Measurements from ENCODE around the gene PDE4B. TPM values are rescaled to one million over a fixed set of nuclear protein-coding genes. Genes with fewer than 3 reads are reported as not detected.

PDE4B gene
- total RNA-seq, 1 donor from 2014 or later, result 163 TPM

DNA sequence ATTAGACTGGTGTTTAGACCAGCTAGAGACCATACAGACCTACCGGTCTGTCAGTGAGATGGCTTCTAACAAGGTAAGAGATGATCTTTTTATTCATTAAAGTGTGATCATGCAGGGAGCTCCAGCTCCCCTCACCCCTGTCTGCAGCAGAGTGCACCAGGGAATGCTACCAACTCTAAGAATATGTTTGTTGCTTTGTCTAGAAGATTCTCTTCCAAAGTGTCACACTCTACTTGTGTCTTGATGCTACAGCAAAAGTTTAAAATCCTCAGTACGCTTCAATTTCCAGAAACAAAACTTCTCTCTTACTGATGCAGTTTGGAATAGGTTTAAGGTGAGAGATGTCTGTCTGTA, 539.8 kb downstream of the PDE4B start:
- DNase-seq (ENCODE audit: low read depth in 2 of 2), result peak in 1 of 2 donors; percentile 22

DNA sequence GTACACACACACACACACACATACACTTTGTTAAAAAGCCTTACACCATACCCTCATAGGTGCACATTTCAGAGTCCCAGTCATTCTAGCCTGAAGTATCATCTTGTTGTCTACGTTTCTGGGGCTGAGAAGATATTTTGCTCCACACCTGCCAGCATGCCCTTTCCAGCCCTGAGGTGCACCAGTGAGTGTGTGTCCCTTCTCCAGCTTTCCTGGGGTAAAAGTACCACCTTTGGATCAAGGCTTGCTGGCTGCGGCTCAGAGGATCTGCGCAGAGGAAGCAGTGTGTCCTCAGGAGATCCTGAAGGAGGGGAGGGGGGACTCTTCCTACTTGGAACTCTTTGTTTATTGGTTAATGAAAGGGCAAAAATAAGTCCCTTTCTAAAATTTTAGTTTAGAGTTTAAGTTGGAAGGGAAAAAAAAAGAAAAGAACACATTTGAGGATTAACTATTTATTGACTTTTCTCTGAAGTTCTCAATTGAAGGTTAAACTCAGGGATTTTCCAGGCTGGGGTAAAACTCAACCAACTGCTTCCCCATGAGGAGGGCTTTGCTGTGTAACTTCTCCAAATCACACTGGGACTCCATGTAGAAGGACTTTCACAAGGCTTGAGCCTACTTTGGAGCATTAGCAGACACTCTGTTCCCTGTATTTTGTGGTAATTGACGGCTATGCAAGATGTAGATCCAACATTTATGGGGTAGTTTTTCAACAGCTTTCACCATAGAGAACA, 540.9 kb downstream of the PDE4B start:
- DNase-seq (ENCODE audit: low read depth in 2 of 2), result peak in 1 of 2 donors; percentile 79

DNA sequence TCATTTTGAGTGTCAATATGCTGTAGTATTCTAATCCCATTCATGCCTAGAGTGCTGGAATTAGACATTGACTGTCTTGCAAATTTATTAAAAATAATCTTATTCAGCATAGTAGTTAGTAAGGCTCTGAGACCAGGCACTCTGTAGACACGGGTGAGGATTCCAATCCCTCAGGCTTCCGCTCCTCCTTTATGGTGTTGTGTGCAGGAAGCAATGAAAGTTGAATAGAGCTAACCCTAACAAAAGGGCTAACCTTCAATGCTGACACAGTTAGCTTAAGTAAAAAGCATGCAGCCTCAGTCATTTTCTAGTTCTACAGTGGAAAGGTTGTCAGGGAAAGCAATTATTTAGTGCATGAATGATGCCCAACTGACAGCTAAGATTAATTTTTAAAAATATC, 541.6 kb downstream of the PDE4B start:
- peak; percentile 61 to 66 for DNase-seq (ENCODE audit: low read depth in 2 of 2)

DNA sequence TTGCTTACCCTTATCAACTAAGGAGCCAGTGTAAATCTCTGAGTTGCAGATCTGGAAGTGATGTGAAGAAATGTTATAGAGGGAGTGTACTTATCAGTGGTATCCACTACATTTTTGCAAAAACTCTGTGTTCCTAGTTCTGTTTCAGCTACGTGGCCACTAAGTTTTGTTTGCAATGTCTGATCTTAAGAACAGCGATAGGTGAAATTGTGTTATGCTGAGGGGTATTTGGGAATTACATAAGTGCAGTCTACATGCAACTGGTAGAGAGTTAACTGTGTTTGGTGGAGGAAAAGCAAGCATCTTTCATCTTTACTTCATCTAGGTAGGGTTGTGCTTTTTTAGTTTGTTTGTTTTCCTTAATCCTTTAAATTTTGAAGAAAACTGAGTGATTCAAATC, 542.4 kb downstream of the PDE4B start:
- DNase-seq (ENCODE audit: low read depth in 2 of 2), result peak in 1 of 2 donors; percentile 32

DNA sequence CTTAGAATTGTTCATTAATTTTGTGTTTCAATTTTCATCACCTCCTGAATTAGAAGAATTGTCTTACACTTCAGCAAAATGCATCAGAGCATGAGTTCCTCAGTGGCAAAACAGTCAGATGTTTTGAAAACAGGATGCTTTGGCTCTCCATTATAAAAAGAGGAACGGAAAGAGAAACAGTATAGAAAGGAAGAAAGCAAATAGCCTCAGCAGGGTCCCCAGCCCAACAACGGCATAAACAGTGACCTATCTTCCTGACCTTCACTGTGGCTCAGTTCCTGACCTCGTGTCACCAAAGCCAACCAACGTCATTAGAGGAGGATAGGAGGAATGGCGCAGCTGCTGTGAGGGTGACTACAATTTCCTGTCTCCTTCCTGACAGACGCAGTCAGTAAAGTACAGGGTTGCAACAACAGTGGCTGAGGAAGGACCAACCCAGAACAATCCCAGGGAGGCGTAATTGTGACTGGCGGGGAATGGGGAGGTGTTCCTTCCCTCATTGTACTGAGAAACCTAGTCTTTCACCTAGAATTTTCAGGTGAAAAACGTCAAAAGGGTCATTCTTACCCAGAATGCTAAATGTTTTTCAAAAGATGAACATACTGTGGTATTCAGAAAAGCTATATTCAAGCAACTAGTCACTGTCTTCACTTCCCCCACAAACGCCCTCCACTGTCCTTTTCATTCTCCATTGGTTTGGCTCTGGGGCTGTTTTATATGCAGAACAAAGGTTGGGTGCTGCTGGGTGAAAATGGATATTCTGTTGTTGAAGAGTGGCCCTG, 543.4 kb downstream of the PDE4B start:
- peak; percentile 95 to 97 for DNase-seq (ENCODE audit: low read depth in 2 of 2)

DNA sequence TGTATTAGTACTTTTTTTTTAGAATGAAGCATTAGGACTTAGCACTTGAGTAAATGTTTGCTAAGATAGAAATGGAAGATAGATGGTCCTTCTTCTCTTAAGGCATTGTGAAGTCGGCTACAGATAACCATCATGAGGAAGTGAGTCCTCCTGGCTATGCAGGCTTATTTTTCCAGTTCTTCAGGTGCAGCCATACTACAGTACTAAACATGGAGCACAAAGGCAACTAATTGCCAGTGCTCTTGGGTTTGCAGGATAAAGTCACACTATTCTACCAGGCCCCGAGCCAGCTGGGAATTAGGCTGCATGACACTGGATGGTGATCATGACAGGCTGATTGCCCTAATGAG, 543.9 kb downstream of the PDE4B start:
- peak; percentile 43 to 55 for DNase-seq (ENCODE audit: low read depth in 2 of 2)

DNA sequence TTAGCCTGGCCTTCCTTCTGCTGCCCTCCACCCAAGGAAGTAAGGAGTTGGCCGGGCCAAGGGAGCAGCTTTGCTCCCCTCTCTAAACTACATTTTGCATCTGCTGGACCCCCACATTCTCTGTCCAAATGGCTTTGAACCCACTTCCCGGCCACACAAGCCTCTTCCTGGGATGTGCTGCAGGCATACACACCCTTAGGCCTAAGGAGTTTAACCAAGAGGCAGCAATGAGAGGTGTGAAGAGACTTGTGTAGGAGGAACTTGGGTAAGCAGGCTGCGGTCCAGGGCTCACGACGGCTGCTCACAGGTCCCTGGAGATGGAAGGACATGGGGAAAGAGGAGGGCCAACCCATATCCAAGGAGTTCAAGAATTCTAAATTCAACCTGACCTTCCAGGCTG, 544.6 kb downstream of the PDE4B start:
- DNase-seq (ENCODE audit: low read depth in 2 of 2), result no peak

DNA sequence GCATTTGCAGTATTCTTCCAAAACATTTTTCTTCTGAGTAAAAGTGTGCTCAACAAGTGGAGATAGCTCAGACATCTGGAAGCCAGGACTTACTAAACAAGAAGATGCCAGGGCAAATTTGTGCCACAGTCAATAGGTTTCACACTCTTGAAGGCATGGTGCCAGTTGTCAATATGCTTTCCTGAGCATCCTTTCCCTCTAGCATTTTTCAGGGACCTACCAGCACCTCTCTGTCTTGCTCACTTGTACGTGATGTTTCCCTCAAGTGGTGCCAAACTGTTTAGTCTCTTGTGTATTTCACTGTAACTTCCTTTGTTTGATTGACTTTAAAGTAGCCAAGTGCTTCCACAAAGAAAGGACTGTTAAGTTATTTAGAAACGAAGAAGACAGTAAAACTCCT, 547.2 kb downstream of the PDE4B start:
- peak in 1 of 2 donors; percentile 76 for DNase-seq (ENCODE audit: low read depth in 2 of 2)

DNA sequence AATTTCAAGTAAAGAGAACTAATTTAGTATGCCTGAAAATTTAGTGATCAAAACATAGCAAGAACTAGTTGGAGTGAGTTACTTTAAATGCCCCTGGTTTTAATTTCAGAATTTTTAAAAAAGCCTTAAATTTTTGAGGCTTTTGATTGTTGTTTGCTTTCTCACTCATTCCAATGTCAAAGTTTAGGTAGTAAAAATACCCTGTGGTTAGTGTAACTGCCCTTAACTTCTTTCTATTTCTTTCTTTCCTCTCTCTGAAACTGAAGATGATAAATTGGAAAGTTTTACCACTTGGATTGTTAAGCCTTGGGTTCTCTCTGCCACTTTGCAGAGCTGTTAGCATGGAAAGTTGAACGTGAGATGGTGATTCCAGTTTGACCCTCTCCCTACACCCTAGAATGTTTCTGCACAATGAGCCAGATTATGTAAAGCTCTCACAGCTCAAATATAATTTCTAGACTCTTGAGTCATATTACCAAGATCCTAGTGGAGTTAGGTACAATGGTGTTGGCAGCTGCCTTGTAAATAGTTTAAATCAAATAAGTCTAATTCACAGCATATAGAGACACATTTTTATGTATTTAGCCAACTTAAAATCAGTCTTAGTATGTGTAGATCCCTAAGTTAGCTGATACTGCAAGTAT, 548.9 kb downstream of the PDE4B start:
- no peak for DNase-seq (ENCODE audit: low read depth in 2 of 2)

DNA sequence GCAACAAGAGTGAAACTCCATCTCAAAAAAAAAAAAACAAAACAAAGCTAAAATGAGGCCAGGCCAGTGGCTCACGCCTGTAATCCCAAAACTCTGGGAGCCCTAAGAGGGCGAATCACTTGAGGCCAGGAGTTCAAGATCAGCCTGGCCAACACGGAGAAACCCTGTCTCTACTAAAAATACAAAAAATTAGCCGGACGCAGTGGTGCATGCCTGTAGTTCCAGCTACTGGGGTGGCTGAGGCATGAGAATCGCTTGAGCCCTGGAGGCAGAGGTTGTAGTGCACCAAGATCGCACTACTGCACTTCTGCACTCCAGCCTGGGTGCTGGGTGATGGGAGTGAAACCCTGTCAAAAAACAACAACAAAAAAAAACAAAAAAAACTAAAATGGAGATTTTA, 550.0 kb downstream of the PDE4B start:
- DNase-seq (ENCODE audit: low read depth in 2 of 2), result no peak

DNA sequence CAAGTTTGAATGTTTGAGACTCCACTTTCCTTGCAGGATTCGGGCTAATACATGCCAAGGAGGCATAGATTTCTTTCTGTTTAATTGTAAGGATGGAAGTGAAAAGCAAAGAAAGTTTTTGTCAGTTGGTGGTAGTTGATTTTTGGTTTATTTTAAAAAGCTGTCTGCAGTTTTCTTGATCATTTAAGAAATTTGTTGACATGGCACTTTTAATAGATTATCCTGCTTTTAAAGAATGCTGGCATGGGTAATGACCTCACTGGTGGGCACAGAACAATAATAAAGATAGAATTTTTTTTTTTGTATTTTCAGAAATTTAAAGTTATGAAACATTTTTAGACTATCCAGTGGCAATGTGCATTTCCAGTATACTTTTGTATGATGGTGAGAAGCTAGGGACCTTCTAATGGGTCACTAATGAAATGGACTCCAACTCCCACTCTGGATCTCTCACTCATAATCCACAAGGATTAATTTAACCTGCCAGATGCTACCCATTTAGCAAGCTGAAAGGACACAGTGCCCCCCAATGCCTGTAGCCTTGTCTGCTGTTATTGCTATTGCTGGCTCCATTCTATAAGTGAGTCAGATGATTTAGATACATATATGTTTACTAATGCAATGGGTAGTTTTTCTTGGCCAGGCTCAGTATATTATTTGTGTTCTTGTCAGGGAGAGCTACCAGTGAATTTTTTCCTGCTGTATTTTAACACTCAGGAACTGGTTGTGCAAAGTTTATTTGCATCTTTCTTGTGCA, 551.1 kb downstream of the PDE4B start:
- peak in 1 of 2 donors; percentile 48 for DNase-seq (ENCODE audit: low read depth in 2 of 2)

DNA sequence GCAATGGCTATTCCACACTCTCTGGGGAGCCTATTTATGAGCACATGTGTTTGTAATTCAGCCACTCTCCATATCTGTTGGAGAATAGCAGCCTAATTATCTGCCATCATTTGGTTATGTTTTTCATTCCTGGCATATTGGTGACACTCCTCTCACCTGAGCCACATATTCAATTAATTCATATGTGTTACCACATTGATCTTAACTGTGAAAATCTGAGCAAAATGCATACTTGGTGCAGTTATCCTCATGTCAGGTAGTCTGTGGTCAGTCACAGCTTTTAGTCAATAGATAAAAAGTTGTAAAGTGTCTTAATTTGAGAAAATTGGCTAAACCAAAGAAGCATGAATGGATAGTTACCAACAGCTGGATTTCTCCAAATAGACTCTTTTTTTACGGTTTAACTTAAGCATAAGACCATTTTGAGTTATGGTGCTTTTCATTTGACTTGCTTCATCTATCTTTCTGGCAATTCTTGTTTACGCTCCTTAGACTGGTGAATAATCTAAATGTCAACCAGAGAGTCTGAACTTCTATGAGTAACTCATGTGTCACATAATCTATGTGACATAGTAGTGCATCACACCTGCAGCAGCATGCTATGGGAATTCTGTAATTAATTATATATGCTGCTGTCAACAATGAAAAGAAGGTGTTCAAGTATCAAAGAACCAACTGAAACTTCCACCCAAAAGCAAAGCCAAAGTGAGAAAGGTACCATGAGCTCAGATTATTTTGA, 553.5 kb downstream of the PDE4B start:
- DNase-seq (ENCODE audit: low read depth in 2 of 2), result no peak

DNA sequence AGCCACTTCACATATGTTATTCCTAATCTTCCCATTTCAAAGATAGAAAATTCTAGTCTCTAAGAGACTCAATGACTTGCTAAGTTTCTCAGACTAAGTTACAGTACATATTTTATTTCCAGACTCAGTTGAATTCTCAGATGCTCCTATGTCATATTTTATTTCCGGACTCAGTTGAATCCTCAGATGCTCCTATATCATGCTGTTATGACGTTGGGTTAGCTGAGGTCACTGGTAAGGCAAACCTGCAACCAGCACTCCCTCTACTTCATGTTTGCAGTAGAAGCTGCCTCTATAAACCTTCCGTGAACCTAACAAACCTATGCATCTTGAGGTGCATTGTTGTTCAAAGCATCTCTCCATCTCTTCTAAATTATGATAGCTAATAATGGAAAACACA, 554.2 kb downstream of the PDE4B start:
- no peak for DNase-seq (ENCODE audit: low read depth in 2 of 2)

DNA sequence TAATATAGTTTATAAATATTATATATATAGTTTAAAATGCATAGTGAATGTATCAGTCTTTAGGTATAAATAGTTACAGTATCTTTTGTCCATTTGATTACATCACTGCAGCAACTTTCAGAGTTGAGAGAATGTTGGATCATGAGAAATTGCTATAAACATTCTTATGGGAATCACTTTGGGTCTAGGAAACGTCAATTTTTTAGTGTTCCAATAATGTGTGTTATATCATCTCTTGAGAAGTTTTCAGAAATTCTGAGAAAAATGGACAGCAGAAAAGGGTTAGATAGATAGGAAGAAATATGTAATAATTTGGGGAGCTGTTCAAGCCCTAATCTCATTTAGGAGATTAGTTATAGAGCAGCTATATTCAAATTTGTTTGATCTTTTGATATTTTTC, 556.1 kb downstream of the PDE4B start:
- DNase-seq (ENCODE audit: low read depth in 2 of 2), result no peak

DNA sequence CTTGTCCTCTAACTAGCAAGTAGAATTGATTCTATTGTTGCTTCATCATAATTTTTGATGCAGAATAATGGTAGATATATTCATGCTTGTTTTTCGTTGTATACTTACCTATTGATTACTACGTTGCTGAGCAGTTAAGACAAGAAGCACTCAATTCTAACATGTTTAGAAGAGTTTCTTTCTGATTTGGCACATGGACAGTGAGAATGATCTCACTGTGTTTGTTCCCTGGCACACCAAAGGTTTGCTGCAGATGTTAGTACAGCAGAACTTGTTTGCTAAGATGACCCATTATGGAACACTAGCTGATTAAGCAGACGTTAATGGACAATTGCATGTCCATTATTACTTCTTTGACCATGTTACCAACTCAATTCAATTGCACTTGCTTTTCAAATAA, 556.5 kb downstream of the PDE4B start:
- DNase-seq (ENCODE audit: low read depth in 2 of 2), result peak in 1 of 2 donors; percentile 62

DNA sequence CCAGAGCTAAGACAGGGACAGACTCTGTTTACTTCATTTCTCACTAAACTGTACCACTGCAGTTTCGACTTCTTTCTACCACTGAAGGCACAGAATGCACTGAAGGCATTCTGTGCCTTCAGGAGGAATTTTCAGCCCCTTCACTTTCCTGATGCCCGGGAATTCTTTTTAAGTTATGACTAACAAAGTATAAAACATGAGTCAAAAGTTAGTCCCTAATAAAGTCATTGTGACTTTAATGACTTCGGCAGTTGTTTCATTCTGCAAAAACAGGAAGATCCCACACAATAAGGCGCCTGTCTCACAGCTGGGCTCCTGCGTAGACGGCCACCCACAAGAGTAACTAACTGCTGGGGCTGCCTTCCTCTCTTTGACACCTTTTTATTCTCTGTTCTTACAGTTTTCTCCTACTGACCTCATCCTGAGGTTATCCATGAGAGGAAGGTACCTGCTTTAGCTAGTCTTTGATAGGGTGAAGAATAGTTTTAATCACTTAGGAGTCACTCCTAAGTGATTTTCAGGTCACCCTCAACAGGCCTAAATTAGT, 557.4 kb downstream of the PDE4B start:
- DNase-seq (ENCODE audit: low read depth in 2 of 2), result peak; percentile 39 to 92

DNA sequence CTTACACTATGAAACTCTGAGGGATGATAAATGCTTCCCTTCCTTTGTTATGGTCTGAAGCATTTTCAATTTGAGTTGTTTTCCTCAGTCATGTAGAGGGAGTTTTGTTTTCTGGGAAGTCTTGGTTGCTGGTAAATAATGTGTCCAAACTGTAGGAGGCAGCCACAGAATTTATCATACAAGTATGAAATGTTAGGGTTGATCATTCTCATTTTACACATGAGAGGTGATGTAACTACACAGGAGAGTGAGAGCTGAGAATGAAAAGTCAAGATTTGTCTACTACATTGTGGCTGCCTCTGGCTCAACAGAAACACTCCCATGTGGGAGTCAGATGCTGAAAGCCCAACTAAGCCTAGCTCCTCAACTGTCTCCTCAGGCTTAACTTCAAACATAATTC, 558.8 kb downstream of the PDE4B start:
- peak in 1 of 2 donors; percentile 79 for DNase-seq (ENCODE audit: low read depth in 2 of 2)

DNA sequence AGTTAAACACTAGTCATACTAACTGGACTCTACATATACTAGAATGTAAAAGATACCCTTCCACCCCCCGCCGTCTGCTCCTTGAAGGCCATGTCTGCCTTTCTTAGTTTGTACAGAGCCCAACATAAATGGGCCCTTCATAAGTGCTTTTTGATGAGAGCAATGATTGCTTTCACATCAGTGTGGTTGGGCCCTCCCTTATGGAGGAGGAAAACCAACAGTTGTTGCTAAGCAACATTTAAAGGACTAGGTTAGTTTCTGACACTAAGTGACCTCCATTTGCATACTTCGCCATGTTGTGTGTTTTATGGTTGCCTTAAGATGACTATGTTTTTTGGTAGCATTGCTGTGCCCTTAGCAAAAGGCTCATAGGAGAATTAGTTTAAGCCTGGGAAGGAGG, 559.2 kb downstream of the PDE4B start:
- no peak for DNase-seq (ENCODE audit: low read depth in 2 of 2)

DNA sequence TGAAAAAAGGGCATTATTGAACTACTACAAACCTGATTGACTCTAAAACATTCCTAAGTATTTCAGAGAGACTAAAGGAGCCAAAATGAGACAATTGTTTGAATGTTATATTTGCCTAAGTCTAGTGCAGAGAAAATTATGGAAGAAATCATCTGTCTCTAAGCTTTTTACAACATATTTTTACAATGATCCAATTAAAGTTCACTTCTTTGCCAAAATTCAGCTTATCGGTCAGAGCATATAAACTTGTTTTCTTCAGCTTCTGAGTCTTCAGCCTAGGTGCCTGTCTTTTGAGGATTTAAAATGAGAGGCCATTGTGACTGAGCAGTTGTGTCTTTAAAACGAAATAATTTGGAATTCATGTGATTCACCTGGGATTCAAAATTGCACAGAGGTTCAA, 560.1 kb downstream of the PDE4B start:
- DNase-seq (ENCODE audit: low read depth in 2 of 2), result no peak

DNA sequence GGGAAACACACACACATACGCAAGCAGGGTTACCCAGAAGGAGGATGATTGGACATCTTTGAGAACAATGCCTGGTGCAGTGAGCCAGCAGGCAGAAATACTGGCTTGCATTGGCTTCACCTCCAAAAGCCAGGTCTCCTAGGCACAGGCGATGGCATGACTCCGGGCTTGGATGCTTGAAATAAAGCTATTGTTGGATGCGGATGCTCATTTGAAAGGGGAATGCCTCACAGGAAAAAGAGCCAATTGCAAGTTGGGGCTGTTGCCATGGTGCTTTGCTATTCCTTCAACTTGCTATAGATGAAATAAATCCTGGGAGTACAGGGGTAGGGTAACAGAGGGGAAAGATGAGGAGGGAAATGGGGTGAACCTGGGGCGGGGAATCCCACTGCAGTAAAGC, 560.6 kb downstream of the PDE4B start:
- peak; percentile 63 to 71 for DNase-seq (ENCODE audit: low read depth in 2 of 2)
